Right lobe of liver (tissue), 4 donors: ENCODE data around the gene KBTBD2.
"Not testable (repeated sequence)": the region's sequence is repeated elsewhere in the genome, so short reads cannot be mapped to it uniquely, and the experiment has no call there.

Experiments
- POLR2A ChIP-seq: fragments of 450-650 bp; IDR thresholded peaks from one replicate; pipeline ENCODE4 v1.6.1; 2017; ENCODE audit warnings: antibody characterized with exemption, mild to moderate bottlenecking
- TF ChIP-seq, protein P1 (sequence below), 4 donors: fragments of 200-600 bp in 3 of 4; fragments of 450-650 bp in 1 of 4; IDR thresholded peaks; one replicate each; pipeline versions ENCODE4 v1.5.1 to v1.8.0; 2016 to 2022; ENCODE audit warnings: antibody characterized with exemption in 4 of 4, mild to moderate bottlenecking in 2 of 4
- donor health status: DM: no; HTN: no; CAD: no.
- donor health status: DM: no; HTN: no; CAD: no.
- donor health status: DM: no; HTN: yes; CAD: no.

DNA sequence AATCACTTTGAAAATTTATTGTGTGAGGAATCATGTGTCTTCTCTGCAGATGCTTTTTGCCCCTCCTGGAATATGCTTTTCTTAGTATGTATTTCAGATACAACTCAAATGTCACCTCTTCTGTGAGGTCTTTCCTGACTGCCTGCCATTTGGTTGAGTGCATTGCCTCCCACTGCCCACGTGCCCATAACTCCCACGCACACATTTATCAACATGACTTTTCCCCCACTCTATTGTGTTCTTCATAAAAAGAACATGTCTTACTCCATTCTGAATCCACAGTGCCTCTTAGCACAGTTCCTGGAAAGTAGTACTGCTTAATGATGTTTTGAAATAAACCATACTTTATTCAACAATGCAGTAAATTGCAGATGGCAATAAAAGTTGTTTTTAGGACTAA, 42.9 kb downstream of the KBTBD2 start:
- not testable (repeated sequence) for TF ChIP-seq POLR2A
- TF ChIP-seq, protein P1, sequence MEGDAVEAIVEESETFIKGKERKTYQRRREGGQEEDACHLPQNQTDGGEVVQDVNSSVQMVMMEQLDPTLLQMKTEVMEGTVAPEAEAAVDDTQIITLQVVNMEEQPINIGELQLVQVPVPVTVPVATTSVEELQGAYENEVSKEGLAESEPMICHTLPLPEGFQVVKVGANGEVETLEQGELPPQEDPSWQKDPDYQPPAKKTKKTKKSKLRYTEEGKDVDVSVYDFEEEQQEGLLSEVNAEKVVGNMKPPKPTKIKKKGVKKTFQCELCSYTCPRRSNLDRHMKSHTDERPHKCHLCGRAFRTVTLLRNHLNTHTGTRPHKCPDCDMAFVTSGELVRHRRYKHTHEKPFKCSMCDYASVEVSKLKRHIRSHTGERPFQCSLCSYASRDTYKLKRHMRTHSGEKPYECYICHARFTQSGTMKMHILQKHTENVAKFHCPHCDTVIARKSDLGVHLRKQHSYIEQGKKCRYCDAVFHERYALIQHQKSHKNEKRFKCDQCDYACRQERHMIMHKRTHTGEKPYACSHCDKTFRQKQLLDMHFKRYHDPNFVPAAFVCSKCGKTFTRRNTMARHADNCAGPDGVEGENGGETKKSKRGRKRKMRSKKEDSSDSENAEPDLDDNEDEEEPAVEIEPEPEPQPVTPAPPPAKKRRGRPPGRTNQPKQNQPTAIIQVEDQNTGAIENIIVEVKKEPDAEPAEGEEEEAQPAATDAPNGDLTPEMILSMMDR (IDR thresholded peaks at IDR 0.05), result not testable (repeated sequence)
